Inflammatory macrophage treated with lipopolysaccharide for 1 hour (primary cell): ENCODE measurements around the gene LIN7B.
"Not testable (repeated sequence)": the region's sequence is repeated elsewhere in the genome, so short reads cannot be mapped to it uniquely, and the experiment has no call there.

Experiments
- DNase-seq, 2 donors: peaks; one replicate each; pipeline ENCODE4 v3.0.0-alpha.2; 2020 to 2022

Gene LIN7B

GRCh38 chr19:49120325-49120683, 6.1 kb downstream of the LIN7B start:
- no peak for DNase-seq

DNA sequence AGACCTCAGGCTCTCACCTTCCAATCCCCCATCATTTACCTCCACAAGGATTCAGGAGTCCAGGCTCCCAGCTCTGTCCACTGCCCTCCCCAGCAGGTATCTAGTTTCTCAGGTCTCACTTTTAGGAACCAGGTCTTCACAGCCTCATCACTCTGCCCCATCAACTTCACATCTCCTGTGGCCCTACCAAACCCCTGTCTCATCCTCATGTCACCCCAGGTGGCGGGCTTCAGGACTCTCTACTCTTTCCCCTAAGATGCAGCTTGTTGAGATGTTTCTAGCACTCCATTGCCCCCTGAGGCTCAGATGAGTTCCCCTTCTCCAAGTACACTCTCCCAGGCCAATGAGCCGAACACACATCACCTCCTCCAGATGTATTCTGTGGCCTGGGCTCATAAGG, 6.7 kb downstream of the LIN7B start:
- no peak for DNase-seq

GRCh38 chr19:49121841-49122240, 7.7 kb downstream of the LIN7B start:
- DNase-seq = not testable (repeated sequence)

DNA sequence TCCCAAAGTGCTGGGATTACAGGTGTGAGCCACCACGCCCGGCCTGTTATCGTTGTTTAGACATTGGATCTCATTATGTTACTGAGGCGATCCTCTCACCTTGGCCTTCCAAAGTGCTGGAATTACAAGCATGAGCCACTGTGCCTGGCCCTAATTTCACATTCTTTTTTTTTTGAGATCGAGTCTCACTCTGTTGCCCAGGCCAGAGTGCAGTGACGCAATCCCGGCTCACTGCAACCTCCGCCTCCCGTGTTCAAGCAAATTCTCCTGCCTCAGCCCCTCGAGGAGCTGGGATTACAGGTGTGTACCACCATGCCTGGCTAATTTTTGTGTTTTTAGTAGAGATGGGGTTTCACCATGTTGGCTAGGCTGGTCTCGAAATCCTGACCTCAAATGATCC, 9.1 kb downstream of the LIN7B start:
- DNase-seq = not testable (repeated sequence)

- no peak for DNase-seq
Observed at GRCh38 chr19:49125025-49125731, 11.0 kb downstream of the LIN7B start.

- no peak for DNase-seq
Observed at GRCh38 chr19:49126575-49126974, 12.4 kb downstream of the LIN7B start.

GRCh38 chr19:49127225-49127624, 13.1 kb downstream of the LIN7B start:
- not testable (repeated sequence) for DNase-seq

DNA sequence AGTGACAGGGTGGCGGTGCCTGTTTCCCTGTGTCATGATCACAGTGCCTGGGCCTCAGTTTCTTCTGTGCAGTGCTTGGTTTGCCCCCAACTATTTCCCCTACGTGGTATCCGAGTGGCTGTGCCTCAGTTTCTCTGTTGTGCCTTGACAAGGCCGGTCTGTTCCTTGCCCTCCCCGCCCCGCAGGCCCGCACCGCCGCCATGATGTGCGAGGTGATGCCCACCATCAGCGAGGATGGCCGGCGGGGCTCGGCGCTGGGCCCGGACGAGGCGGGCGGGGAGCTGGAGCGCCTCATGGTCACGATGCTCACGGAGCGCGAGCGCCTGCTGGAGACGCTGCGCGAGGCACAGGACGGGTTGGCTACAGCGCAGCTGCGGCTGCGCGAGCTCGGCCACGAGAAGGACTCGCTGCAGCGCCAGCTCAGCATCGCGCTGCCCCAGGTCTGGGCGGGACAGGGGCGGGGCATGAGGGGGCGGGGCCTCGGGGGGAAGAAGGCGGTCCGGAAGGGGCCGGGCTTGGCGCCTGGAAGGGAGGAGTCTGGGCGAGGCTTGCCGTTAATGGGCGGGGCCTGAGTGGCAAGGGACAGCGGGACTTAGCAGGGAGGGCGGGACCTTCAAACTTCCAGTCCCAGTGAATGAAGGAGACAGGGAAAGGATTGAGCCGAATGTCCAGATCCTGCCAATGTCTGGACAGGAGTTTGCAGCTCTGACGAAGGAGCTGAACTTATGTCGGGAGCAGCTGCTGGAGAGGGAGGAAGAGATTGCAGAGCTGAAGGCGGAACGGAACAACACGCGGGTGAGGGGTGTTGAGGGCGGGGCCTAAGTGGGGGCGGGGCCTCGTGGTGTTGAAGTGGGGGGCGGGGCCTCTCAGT, 13.7 kb downstream of the LIN7B start:
- DNase-seq = peak; percentile 94 to 98

GRCh38 chr19:49128545-49129237, 14.5 kb downstream of the LIN7B start:
- no peak for DNase-seq

DNA sequence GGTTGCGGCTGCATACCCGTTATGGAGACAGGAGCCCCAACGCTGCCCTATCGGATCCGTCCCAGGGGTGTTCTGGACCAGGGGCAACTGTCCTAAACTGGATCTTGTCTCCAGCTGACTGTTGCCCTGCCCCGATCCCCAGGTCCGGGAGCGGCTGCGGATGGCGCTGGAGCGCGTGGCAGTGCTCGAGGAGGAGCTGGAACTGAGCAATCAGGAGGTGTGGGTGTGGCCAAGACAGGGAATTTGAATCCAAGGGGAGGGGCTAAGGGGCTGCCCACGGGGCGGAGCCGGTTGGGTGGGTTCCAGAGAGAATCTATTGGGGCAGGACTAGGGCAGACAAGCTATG, 15.0 kb downstream of the LIN7B start:
- no peak for DNase-seq

GRCh38 chr19:49130325-49130724, 16.2 kb downstream of the LIN7B start:
- DNase-seq = no peak

- DNase-seq = no peak
Observed at GRCh38 chr19:49132974-49133609, 18.9 kb downstream of the LIN7B start.

DNA sequence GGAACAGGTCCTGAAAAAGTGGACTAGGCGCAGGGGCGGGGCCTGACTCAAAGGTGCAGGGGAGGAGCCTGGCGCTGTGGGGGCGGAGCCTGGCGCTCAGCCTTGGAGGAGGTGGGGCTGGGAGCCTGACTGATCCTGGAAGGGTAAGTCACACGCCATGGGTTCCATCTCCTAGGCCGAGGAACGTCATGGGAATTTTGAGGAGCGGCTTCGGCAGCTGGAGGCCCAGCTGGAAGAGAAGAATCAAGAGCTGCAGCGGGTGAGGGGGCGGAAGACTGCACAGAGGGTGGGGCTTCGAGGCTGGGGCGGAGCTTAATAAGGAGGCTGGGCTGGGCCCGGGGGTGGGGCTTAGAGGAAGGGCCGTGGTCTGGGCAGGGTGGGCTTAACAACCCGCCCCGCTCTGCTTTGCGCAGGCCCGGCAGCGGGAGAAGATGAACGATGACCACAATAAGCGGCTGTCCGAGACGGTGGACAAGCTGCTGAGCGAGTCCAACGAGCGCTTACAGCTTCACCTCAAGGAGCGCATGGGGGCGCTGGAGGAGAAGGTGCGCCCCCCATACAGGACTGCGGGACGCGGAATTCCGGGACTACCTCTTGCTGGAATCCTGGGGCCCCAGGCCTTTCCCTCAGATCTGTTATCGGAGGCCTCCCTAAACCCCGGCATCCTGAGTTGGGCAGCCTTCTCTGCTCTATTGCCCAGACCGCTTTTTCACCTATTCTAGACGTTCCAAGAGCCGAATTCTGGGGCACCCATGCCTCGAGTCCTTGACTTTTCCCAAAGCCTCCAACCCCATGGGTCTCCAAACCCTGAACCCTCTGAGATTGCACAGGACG, 19.7 kb downstream of the LIN7B start:
- DNase-seq = peak; percentile 39 to 42

DNA sequence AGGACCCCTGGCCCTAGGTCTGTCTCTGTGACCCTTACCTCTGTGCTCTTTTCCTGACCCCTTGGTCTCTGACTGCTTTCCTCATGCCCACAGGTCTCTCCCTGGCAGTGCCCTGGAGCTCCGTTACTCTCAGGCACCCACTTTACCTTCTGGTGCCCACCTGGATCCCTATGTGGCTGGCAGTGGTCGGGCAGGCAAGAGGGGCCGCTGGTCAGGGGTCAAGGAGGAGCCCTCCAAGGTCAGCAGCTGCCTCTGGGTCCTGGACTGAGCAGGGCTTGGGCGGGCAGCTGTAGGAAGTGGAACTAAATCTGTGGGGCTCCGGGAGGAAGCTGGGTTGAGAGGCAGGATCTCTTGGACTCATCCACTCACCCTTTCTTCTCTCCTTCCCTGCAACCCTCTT, 21.5 kb downstream of the LIN7B start:
- no peak for DNase-seq

DNA sequence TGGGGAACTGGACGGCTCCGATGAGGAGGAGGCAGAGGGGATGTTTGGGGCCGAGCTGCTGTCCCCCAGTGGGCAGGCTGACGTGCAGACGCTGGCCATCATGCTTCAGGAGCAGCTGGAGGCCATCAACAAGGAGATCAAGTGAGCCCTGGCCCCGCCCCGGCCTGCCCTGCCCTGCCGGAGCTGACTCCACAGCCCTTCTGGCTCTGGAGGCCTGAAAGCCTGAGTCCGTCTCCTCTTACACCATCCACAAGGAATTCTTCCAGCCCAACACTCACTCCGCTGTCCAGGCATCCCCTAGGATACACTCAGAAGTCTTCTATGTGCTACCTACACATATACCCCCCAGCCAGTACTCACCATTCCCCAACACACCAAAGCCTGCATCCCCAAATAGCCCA, 22.6 kb downstream of the LIN7B start:
- DNase-seq = no peak

- DNase-seq = no peak
Observed at GRCh38 chr19:49140951-49141350, 26.8 kb downstream of the LIN7B start.

- no peak for DNase-seq
Observed at GRCh38 chr19:49141352-49141751, 27.2 kb downstream of the LIN7B start.

GRCh38 chr19:49142866-49143335, 28.7 kb downstream of the LIN7B start:
- DNase-seq = peak; percentile 60 to 63

DNA sequence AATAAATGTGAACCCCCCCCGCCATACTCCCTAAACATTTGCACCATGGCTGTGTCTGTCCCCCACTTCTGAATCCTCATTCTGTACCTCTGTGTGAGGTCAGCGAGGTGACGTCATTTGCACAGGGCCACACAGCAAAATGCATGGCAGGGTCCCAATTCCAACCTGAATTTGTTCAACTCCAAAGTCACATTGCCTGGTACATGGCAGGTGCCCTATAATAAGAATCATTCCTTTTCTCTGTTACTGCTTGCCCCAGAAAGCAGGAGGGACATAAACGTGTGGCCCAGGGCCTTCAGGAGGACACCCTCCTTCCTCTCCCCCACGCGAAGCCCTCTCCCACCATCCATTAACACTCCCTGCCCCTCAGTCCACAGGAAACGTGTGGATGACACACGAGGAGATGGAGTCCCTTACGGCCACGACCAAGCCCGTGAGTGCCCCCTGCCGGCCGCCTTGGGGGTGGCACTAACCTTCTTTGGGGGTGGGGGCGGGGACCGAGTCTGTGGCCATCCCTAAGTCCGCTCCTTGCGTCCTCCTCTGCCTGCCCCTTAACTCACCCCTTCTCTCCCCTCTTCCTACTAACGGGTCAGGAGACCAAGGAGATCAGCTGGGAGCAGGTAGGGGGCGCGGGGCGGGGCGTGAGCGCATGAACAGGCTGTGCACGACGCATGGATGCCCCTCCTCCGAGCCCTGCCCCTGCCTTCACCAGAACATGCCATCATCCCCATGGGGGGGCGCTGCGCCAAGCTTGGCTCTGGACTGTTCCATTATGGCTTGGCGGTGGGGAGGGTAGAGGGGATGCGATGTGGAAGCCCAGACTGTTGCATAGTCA, 31.6 kb downstream of the LIN7B start:
- DNase-seq = peak; percentile 38 to 89

DNA sequence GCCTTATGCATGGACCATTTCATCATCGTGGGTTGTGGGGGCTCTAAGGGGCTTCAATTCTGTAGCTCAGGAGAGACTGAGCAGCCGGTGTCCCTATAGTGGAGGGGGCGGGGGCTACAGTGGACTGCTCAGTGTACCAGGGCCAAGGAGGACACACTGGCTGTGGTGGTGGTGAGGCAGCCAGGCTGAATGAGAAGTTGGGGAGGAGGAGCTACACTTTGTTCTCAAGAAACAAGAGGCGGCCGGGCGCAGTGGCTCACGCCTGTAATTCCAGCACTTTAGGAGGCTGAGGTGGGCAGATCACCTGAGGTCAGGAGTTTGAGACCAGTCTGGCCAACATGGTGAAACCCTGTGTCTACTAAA, 32.2 kb downstream of the LIN7B start:
- DNase-seq = not testable (repeated sequence)

DNA sequence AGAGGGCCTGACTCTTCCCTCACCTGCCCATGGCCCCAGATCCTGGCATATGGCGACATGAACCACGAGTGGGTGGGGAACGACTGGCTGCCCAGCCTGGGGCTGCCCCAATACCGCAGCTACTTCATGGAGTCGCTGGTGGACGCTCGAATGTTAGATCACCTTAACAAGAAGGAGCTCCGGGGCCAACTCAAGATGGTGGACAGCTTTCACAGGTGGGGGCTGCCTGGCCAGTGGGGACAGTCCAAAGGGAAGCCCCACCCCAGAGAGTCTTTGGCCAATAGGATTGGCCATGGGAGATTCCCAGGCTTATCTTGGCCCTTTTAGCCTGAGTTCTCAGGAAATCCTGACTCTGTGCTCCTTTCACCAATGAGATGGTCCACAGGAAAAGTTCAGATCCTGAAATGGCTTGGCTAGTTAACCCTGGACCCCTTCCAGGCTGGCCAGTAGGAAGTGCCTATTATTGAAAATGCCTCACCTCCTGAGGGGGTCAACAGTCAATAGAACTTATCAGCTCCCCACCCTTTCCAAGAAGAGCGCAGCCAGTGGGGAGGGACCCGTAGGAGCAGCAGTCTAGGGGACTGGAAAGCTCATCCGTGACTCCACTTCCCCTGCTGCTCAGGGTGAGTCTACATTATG, 34.0 kb downstream of the LIN7B start:
- DNase-seq = no peak
